A549 (cell line): ENCODE data around the gene GDF9. TPM values are rescaled to one million over a fixed set of nuclear protein-coding genes. Genes with fewer than 3 reads are reported as not detected.

Experiments used
- ATAC-seq, 2 experiments: fragments of 200-7000 bp in 1 of 2; fragments of >200 bp in 1 of 2; cut with Nextera tagmentation in 1 of 2; cut with Tn5 transposase in 1 of 2; 3 replicates each; pipeline versions ENCODE4 v1.8.0 to v1.9.1; 2018 to 2020; ENCODE audit warnings: mild to moderate bottlenecking in 1 of 2, moderate library complexity in 1 of 2
- CTCF ChIA-PET: fragments of 300-600 bp; sonication (Branson Sonifier 250); formaldehyde crosslinking; extraction: SDS; loops from one replicate; lab custom pipeline; 2021; ENCODE audit warnings: antibody characterized with exemption, inconsistent platforms; lab: Yijun Ruan, JAX
- POLR2A ChIA-PET: fragments of 350-600 bp; formaldehyde crosslinking; extraction: SDS; loops from one replicate; lab custom pipeline; 2021; ENCODE audit warnings: antibody characterized with exemption, inconsistent platforms; lab: Yijun Ruan, JAX
- DNase-seq, 2 experiments: peaks; one replicate each; pipeline versions ENCODE4 v3.0.0 to v3.0.0-alpha.2; 2011 to 2016; ENCODE audit warnings: low read depth in 1 of 2, low spot score in 1 of 2
- FAIRE-seq: peaks from 2 replicates; lab custom pipeline; 2011; peaks lifted over from hg19 to GRCh38; lab: Jason Lieb, UNC
- H3K27ac ChIP-seq, 2 experiments: fragments of >200 bp; sonication (Bioruptor Twin); formaldehyde crosslinking; 3 replicates each; pipeline ENCODE4 v1.5.1; 2016 to 2017
- H3K4me1 ChIP-seq: fragments of >200 bp; sonication (Bioruptor Twin); formaldehyde crosslinking; 3 replicates; pipeline ENCODE4 v1.6.1; 2016
- H3K4me2 ChIP-seq: fragments of >200 bp; sonication (Bioruptor Twin); formaldehyde crosslinking; 3 replicates; pipeline ENCODE4 v1.6.1; 2016
- H3K4me3 ChIP-seq: fragments of >200 bp; sonication (Bioruptor Twin); formaldehyde crosslinking; 3 replicates; pipeline ENCODE4 v1.5.1; 2016
- H3K9me3 ChIP-seq: fragments of >200 bp; sonication (Bioruptor Twin); formaldehyde crosslinking; 3 replicates; pipeline ENCODE4 v1.6.1; 2016
- BHLHE40 ChIP-seq: IDR thresholded peaks from 2 replicates; pipeline ENCODE4 v1.6.1; 2012; ENCODE audit warnings: low read depth, low read length, inconsistent platforms
- CEBPB ChIP-seq, 2 experiments: fragments of >200 bp in 1 of 2; sonication (Bioruptor Twin) in 1 of 2; formaldehyde crosslinking in 1 of 2; IDR thresholded peaks; 2 replicates each; pipeline ENCODE4 v1.6.1; 2012 to 2016
- CHD2 ChIP-seq: fragments of 150-350 bp; IDR thresholded peaks from 2 replicates; pipeline ENCODE4 v1.6.1; 2014; ENCODE audit warnings: low read length; ENCODE audit not compliant: partially characterized antibody
- EHF ChIP-seq: fragments of 250-450 bp; sonication (Bioruptor Pico); IDR thresholded peaks from 2 replicates; pipeline ENCODE4 v1.5.0; 2020; ENCODE audit warnings: mild to moderate bottlenecking
- EP300 ChIP-seq, 2 experiments: fragments of >200 bp; sonication (Bioruptor Twin); formaldehyde crosslinking; IDR thresholded peaks; 2 replicates in 1 of 2; 3 replicates in 1 of 2; pipeline ENCODE4 v1.6.1; 2016 to 2017
- ESRRA ChIP-seq: fragments of 150-350 bp; IDR thresholded peaks from 2 replicates; pipeline ENCODE4 v1.6.1; 2014; ENCODE audit warnings: mild to moderate bottlenecking, low read length, borderline replicate concordance
- FOXS1 ChIP-seq: fragments of 250-450 bp; sonication (Bioruptor Pico); IDR thresholded peaks from 2 replicates; pipeline ENCODE4 v1.5.0; 2020; ENCODE audit warnings: mild to moderate bottlenecking, moderate library complexity
- HDAC2 ChIP-seq: fragments of 200-600 bp; sonication (generic); IDR thresholded peaks from 2 replicates; pipeline ENCODE4 v1.6.1; 2016
- HOXA7 ChIP-seq: fragments of 250-450 bp; sonication (Bioruptor Pico); IDR thresholded peaks from 2 replicates; pipeline ENCODE4 v1.5.0; 2020; ENCODE audit warnings: mild to moderate bottlenecking, moderate library complexity
- HOXB5 ChIP-seq: fragments of 250-450 bp; sonication (Bioruptor Pico); IDR thresholded peaks from 2 replicates; pipeline ENCODE4 v1.5.0; 2020; ENCODE audit warnings: mild to moderate bottlenecking, moderate library complexity
- JUN ChIP-seq, 2 experiments: fragments of >200 bp; sonication (Bioruptor Twin); formaldehyde crosslinking; IDR thresholded peaks; 2 replicates in 1 of 2; 3 replicates in 1 of 2; pipeline ENCODE4 v1.6.1; 2016 to 2017
- JUNB ChIP-seq: fragments of >200 bp; sonication (Bioruptor Twin); formaldehyde crosslinking; IDR thresholded peaks from 2 replicates; pipeline ENCODE4 v1.6.1; 2016
- KDM1A ChIP-seq: fragments of 200-600 bp; sonication (generic); IDR thresholded peaks from 2 replicates; pipeline ENCODE4 v1.6.1; 2016; ENCODE audit warnings: low read depth, mild to moderate bottlenecking
- NPAS2 ChIP-seq: fragments of 250-450 bp; sonication (Bioruptor Pico); IDR thresholded peaks from 2 replicates; pipeline ENCODE4 v1.8.0; 2022; ENCODE audit warnings: mild to moderate bottlenecking, moderate library complexity, borderline replicate concordance
- PHF8 ChIP-seq: fragments of 200-600 bp; sonication (generic); IDR thresholded peaks from 2 replicates; pipeline ENCODE4 v1.6.1; 2016; ENCODE audit warnings: low read depth, mild to moderate bottlenecking, antibody characterized with exemption, moderate library complexity, borderline replicate concordance
- POLR2AphosphoS2 ChIP-seq: conservative IDR thresholded peaks from 2 replicates; pipeline ENCODE4 v1.6.1; 2012; ENCODE audit warnings: low read length, improper control_type of control experiment, inconsistent platforms
- RAD21 ChIP-seq, 2 experiments: fragments of >200 bp in 1 of 2; sonication (Bioruptor Twin) in 1 of 2; formaldehyde crosslinking in 1 of 2; IDR thresholded peaks in 1 of 2; conservative IDR thresholded peaks in 1 of 2; 2 replicates in 1 of 2; 3 replicates in 1 of 2; pipeline ENCODE4 v1.6.1; 2012 to 2018; ENCODE audit warnings: inconsistent platforms in 1 of 2
- RCOR1 ChIP-seq: fragments of 150-350 bp; IDR thresholded peaks from 2 replicates; pipeline ENCODE4 v1.6.1; 2014; ENCODE audit warnings: antibody characterized with exemption, low read length, low read depth
- SREBF2 ChIP-seq: fragments of 450-650 bp; IDR thresholded peaks from 2 replicates; pipeline ENCODE4 v1.6.1; 2014; ENCODE audit warnings: mild to moderate bottlenecking, moderate library complexity
- TP53 ChIP-seq: fragments of 250-450 bp; sonication (Bioruptor Pico); IDR thresholded peaks from 2 replicates; pipeline ENCODE4 v1.5.0; 2021; ENCODE audit warnings: mild to moderate bottlenecking, moderate library complexity
- ZC3H11A ChIP-seq: fragments of 450-650 bp; IDR thresholded peaks from 2 replicates; pipeline ENCODE4 v1.6.1; 2014; ENCODE audit warnings: antibody characterized with exemption, mild to moderate bottlenecking
- WGBS: methylation state at CpG from one replicate; pipeline ENCODE4 v1.1.6; 2017; ENCODE audit errors: missing lambda C conversion rate; 5-methylcytosine and 5-hydroxymethylcytosine counted together
- polyA plus RNA-seq, 4 experiments: library from polyadenylated mRNA; depleted of rRNA in 3 of 4; stranded (reverse); fragments of >200 nt; fragmentation: RNase III in 1 of 4; extraction: RNeasy Plus Mini Kit Qiagen cat#74134 plus additional on column Dnase treatment in 1 of 4; gene quantifications; 2 replicates in 3 of 4; 3 replicates in 1 of 4; pipeline ENCODE4 v1.2.3, GENCODE V29; 2011 to 2017
- TF ChIP-seq, protein P1 (sequence below): fragments of 250-450 bp; sonication (Bioruptor Pico); IDR thresholded peaks from 2 replicates; pipeline ENCODE4 v1.5.0; 2021; ENCODE audit warnings: mild to moderate bottlenecking, moderate library complexity, borderline replicate concordance
- TF ChIP-seq, protein P2 (sequence below): IDR thresholded peaks from 2 replicates; pipeline ENCODE4 v1.6.1; 2012; ENCODE audit warnings: low read depth, borderline replicate concordance
- TF ChIP-seq, protein P3 (sequence below): fragments of >200 bp; sonication (Bioruptor Twin); formaldehyde crosslinking; IDR thresholded peaks from 2 replicates; pipeline ENCODE4 v1.6.1; 2016

GDF9 gene
- polyA plus RNA-seq, 2 of the 4 experiments (the other 2 are of a cell fraction) = 0.49 to 0.85 TPM

DNA sequence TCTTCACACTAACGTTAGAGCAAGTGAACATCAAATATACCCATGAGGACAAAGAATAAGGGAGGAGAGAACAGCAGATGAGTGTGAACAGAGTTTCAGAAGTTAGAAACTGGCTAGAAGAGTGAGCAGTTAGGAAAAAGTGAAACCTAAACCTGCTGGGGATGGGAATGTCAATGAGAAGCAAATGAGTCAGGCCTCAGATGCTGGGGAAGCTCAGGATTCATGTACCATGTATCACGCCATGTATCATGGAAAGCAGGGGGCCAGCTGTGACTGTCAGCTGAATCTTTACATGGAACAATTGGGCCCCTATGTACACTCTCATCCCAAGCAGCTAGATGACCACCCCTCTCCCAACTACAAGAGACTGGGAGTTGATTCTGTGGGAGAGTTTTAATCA is 16.2 kb downstream of the GDF9 start:
- no peak overlapping the region for H3K4me3 ChIP-seq
- POLR2A ChIA-PET = no interaction called here
- DNase-seq = no peak
- no peak overlapping the region for H3K4me2 ChIP-seq
- H3K9me3 ChIP-seq = no peaks in the 10 kb centered on the region
- no peak for FAIRE-seq
- H3K4me1 ChIP-seq = no peaks in the 10 kb centered on the region
- 63% methylated on average over 2 of the region's 2 CpGs for WGBS
- no peak for ATAC-seq
- TF ChIP-seq, protein P1, sequence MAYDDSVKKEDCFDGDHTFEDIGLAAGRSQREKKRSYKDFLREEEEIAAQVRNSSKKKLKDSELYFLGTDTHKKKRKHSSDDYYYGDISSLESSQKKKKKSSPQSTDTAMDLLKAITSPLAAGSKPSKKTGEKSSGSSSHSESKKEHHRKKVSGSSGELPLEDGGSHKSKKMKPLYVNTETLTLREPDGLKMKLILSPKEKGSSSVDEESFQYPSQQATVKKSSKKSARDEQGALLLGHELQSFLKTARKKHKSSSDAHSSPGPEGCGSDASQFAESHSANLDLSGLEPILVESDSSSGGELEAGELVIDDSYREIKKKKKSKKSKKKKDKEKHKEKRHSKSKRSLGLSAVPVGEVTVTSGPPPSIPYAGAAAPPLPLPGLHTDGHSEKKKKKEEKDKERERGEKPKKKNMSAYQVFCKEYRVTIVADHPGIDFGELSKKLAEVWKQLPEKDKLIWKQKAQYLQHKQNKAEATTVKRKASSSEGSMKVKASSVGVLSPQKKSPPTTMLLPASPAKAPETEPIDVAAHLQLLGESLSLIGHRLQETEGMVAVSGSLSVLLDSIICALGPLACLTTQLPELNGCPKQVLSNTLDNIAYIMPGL = no peak
- TF ChIP-seq JUN (IDR thresholded peaks at IDR 0.05) (no peak), HDAC2 (no peak), NPAS2 (CRISPR knock-in tag) (no peak)
- TF ChIP-seq, protein P2, sequence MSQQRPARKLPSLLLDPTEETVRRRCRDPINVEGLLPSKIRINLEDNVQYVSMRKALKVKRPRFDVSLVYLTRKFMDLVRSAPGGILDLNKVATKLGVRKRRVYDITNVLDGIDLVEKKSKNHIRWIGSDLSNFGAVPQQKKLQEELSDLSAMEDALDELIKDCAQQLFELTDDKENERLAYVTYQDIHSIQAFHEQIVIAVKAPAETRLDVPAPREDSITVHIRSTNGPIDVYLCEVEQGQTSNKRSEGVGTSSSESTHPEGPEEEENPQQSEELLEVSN = no peak
- H3K27ac ChIP-seq = no peak overlapping the region
- CTCF ChIA-PET = interaction anchor here (1.2 to 3.5 kb wide), 5 partner anchors 10 to 464 kb away, joined by 3 to 13 read pairs (median 8); no protein-coding TSS in a partner anchor

DNA sequence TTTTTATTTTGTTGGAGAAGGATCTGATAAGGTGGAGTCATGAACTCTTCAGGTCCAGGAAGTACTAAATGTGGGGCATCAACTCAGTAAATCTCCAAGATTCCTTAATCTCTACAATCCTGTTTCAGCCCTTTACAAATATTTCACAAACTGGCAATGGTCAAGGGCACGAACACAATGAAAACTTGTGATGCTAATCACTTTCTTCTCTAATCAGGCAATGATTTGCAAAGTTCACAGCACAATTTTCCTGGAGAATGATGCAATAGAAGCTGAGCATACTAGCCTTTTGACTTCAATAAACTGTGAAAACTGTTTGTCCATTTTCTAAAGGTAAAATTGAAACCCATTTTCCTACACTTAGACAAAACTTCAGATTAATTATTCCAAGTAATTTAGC is 16.9 kb downstream of the GDF9 start:
- H3K4me2 ChIP-seq = no peak overlapping the region
- H3K27ac ChIP-seq = no peak overlapping the region
- WGBS = 12% methylated on average over 1 of the region's 1 CpG
- FAIRE-seq (no peak), ATAC-seq (no peak), DNase-seq (no peak)
- ChIA-PET CTCF (interaction anchor here (1.1 to 2.5 kb wide), 5 partner anchors 14 to 463 kb away, joined by 3 to 13 read pairs (median 4); partner anchors contain the start of gene SHROOM1), POLR2A (no interaction called here)
- H3K4me1 ChIP-seq = no peaks in the 10 kb centered on the region
- H3K4me3 ChIP-seq = no peak overlapping the region
- H3K9me3 ChIP-seq = no peaks in the 10 kb centered on the region
- TF ChIP-seq HDAC2 = no peak
- TF ChIP-seq RCOR1 = no peak
- TF ChIP-seq SREBF2 = no peak
- TF ChIP-seq PHF8 = no peak
- TF ChIP-seq RAD21 (conservative IDR thresholded peaks at IDR 0.05 in 1 of 2, IDR thresholded peaks at IDR 0.05 in 1 of 2) = no peak
- TF ChIP-seq CEBPB (IDR thresholded peaks at IDR 0.05) = no peak
- no peak for TF ChIP-seq EHF (CRISPR knock-in tag)
- TF ChIP-seq CHD2 = no peak
- no peak for TF ChIP-seq NPAS2 (CRISPR knock-in tag)
- no peak for TF ChIP-seq POLR2AphosphoS2
- no peak for TF ChIP-seq KDM1A
- no peak for TF ChIP-seq JUN (IDR thresholded peaks at IDR 0.05)
- TF ChIP-seq ZC3H11A = no peak
- TF ChIP-seq HOXB5 (CRISPR knock-in tag) = no peak
- TF ChIP-seq EP300 (IDR thresholded peaks at IDR 0.05) = no peak
- no peak for TF ChIP-seq BHLHE40
- TF ChIP-seq TP53 (CRISPR knock-in tag) = no peak
- TF ChIP-seq FOXS1 (CRISPR knock-in tag) = no peak
- no peak for TF ChIP-seq HOXA7

DNA sequence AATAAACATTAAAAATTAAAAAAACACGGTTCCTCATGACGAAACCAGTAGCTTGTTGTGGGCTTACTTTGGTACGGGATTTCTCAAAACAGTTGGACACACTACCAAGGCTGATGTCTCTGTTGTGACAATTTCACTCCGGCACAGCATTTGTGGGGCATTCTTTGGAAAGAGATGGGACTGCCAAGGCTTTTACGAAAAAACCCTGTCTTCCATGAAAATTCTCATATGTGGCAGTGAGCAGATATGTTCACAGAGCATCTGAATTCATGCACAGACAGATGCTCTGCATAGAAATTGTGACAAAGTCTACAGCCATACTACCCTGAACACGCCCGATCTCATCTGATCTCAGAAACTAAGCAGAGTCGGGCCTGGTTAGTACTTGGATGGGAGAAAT is 18.0 kb downstream of the GDF9 start:
- WGBS = 85% methylated on average over 8 of the region's 8 CpGs
- TF ChIP-seq NPAS2 (CRISPR knock-in tag) (no peak), ESRRA (no peak), RAD21 (conservative IDR thresholded peaks at IDR 0.05 in 1 of 2, IDR thresholded peaks at IDR 0.05 in 1 of 2) (no peak), JUNB (no peak)
- TF ChIP-seq, protein P3, sequence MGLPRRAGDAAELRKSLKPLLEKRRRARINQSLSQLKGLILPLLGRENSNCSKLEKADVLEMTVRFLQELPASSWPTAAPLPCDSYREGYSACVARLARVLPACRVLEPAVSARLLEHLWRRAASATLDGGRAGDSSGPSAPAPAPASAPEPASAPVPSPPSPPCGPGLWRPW = no peak
- TF ChIP-seq, all 56 proteins: peak for 0
- ChIA-PET CTCF (interaction anchor here (0.6 to 2.2 kb wide), 5 partner anchors 18 to 652 kb away, joined by 3 to 6 read pairs (median 4); partner anchors contain the start of gene SHROOM1), POLR2A (no interaction called here)
- no peak overlapping the region for H3K27ac ChIP-seq
- H3K9me3 ChIP-seq = no peaks in the 10 kb centered on the region
- no peak overlapping the region for H3K4me3 ChIP-seq
- H3K4me1 ChIP-seq = no peaks in the 10 kb centered on the region
- no peak for DNase-seq
- ATAC-seq = no peak
- no peak overlapping the region for H3K4me2 ChIP-seq
- no peak for FAIRE-seq
